IMR-90 (cell line): ENCODE measurements around the gene PTPN7.

Source experiments
- CEBPB ChIP-seq: IDR thresholded peaks from 2 replicates; pipeline ENCODE4 v1.6.1; 2012; ENCODE audit warnings: low read depth, low read length, improper control_type of control experiment
- CTCF ChIP-seq: conservative IDR thresholded peaks from 2 replicates; pipeline ENCODE4 v1.5.1; 2012; ENCODE audit warnings: mild to moderate bottlenecking, low read depth, low read length, improper control_type of control experiment
- MAZ ChIP-seq: IDR thresholded peaks from 2 replicates; pipeline ENCODE4 v1.6.1; 2012; ENCODE audit warnings: low read depth, mild to moderate bottlenecking, low read length, improper control_type of control experiment, moderate library complexity, borderline replicate concordance

DNA sequence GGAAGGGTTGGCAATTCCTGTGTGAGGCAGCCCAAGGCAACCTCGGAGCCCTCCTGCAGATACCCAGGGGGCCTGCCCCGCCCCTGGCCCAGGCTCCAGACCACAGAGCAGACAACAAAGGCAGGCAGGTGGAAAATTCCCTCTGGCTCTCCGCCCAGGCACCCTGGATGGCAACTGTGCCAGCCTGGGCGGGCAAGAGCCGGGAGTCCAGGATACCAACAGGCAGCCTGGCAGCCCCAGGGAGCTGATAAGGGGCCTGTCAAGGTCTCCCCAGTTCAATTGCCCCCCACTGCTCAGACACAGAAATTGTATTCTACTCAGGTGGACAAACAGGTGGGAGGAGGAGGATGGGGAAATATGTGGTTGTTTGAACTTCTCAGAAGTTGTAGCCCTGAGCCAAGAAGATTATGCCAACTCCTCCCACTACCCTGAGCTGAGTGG is 53.1 kb downstream of the PTPN7 start:
- TF ChIP-seq CTCF, result no peak
- TF ChIP-seq MAZ, result no peak
- TF ChIP-seq CEBPB, result no peak
